ENCODE measurements around the gene TTC21A. TPM values are rescaled to one million over a fixed set of nuclear protein-coding genes. Genes with fewer than 3 reads are reported as not detected.

TTC21A gene
- total and polyA plus RNA-seq, 2 experiments from 2014 or later = 1.8 to 2.0 TPM

DNA sequence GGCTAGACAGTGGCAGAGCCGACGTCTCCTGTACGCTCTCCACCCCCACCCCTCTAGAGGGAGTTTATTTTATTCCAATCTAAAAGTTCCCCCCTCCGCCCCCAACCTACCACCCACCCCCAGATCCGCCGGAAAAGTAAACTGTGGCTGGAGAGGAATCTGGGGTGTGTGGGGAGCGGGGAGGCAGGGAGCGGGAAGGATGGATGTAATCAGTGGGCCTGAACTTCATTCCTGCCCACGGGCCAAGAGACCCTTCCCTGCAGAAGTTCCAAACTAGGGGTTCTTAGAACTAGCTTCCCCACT lies 46.4 kb downstream of the TTC21A start:
- ATAC-seq (no peak), DNase-seq (ENCODE audit: low spot score) (no peak)
- H3K27me3 Mint-ChIP-seq (ENCODE audit: insufficient read depth, low read depth, poor library complexity) = peaks cover 23% of the 10 kb centered on the region
- Histone ChIP-seq H3K36me3 (ENCODE audit: insufficient read depth) (no peaks in the 10 kb centered on the region), H3K4me1 (ENCODE audit: insufficient read depth) (peaks cover 41% of the 10 kb centered on the region), H3K4me2 (peak overlapping the region; percentile 99), H4K20me1 (replicated peaks; ENCODE audit: insufficient read depth) (no peaks in the 10 kb centered on the region; the same call in 1 of the 2 replicates), H3K27ac (ENCODE audit: low read depth) (peak overlapping the region; percentile 94), H3K4me3 (peak overlapping the region; percentile 87), H3K9me2 (ENCODE audit: insufficient read depth) (no peaks in the 10 kb centered on the region), H3K79me2 (replicated peaks; ENCODE audit: insufficient read depth) (peaks cover 23% of the 10 kb centered on the region), H3K27me3 (ENCODE audit: insufficient read depth) (no peaks in the 10 kb centered on the region), H2AFZ (peak overlapping the region; percentile 78; the same call in 1 of the 2 replicates), H3F3A (replicated peaks; ENCODE audit: low read depth) (peaks cover 11% of the 10 kb centered on the region)
- H3K9me3 Mint-ChIP-seq = no peaks in the 10 kb centered on the region; the same call in 2 of the 3 replicates
- H3K27ac Mint-ChIP-seq = peak overlapping the region; percentile 97; the same call in 1 of the 2 replicates
- peaks cover 62% of the 10 kb centered on the region for H3K4me1 Mint-ChIP-seq
- peak overlapping the region; percentile 91 for H3K4me3 Mint-ChIP-seq
- TF ChIP-seq EZH2 (IDR thresholded peaks at IDR 0.05; ENCODE audit: low read depth, unreplicated experiment) = no peak
- TF ChIP-seq NANOG (IDR thresholded peaks at IDR 0.05; ENCODE audit: borderline replicate concordance) = no peak
- no peak for TF ChIP-seq CREB1 (CRISPR knock-in tag; IDR thresholded peaks at IDR 0.05; ENCODE audit: low read depth)
- no peak for TF ChIP-seq STAT1 (IDR thresholded peaks at IDR 0.05; ENCODE audit: unreplicated experiment)
- no peak for TF ChIP-seq ZNF462 (CRISPR knock-in tag; IDR thresholded peaks at IDR 0.05)
- no peaks in the 10 kb centered on the region for H3K36me3 Mint-ChIP-seq (ENCODE audit: low read depth)

DNA sequence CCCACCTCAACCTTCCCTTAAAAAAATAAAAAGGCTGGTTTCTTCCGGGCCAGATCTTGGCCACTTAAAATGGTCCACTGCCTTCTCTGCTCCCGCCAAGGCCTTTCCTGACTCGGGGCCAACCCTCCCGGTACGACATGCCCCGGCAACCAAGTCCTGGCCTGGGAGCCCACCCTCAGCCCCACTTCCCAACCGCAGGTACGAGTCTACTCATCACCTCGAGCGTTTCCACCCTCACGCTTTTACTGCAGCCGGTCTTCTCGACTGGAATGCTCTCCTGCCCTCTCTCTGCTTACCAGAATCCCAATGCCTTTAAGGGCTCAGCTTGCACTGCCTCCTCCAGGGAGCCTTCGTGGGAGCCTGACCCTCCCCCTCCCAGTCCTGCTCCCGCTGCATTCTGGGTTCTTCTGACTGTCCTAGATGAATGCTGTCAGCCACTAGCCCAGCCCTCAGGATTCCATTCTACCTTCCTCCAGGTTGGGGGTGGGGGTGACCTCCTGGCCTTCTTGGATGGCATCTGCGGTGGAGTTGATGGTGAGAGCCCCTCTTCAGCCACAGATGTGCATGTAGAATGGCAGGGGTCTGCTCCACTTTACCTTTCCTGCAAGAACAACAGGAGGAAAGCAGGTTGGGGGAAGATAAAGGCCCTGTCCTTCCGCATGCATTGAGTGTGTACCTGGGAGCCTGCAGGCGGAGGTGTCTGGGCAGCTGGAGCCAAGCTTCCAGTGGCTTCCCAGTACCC lies 47.0 kb downstream of the TTC21A start:
- Mint-ChIP-seq H3K9me3 (no peaks in the 10 kb centered on the region; the same call in 2 of the 3 replicates), H3K36me3 (ENCODE audit: low read depth) (no peaks in the 10 kb centered on the region), H3K27me3 (ENCODE audit: insufficient read depth, low read depth, poor library complexity) (peaks cover 23% of the 10 kb centered on the region), H3K27ac (peak overlapping the region; percentile 97), H3K4me3 (peak overlapping the region; percentile 91), H3K4me1 (peaks cover 62% of the 10 kb centered on the region)
- Histone ChIP-seq H3K9me2 (ENCODE audit: insufficient read depth) (no peaks in the 10 kb centered on the region), H3K27me3 (ENCODE audit: insufficient read depth) (no peaks in the 10 kb centered on the region), H4K20me1 (replicated peaks; ENCODE audit: insufficient read depth) (no peaks in the 10 kb centered on the region; the same call in 1 of the 2 replicates), H3K4me1 (ENCODE audit: insufficient read depth) (peaks cover 41% of the 10 kb centered on the region), H3K27ac (ENCODE audit: low read depth) (peak overlapping the region; percentile 94), H3K79me2 (replicated peaks; ENCODE audit: insufficient read depth) (peaks cover 18% of the 10 kb centered on the region), H2AFZ (peak overlapping the region; percentile 78), H3F3A (replicated peaks; ENCODE audit: low read depth) (peaks cover 11% of the 10 kb centered on the region), H3K4me2 (peak overlapping the region; percentile 99), H3K4me3 (peak overlapping the region; percentile 87), H3K36me3 (ENCODE audit: insufficient read depth) (no peaks in the 10 kb centered on the region)
- ATAC-seq (peak; percentile 59), DNase-seq (ENCODE audit: low spot score) (peak; percentile 97)
- TF ChIP-seq CREB1 (CRISPR knock-in tag; IDR thresholded peaks at IDR 0.05; ENCODE audit: low read depth) (peak; percentile 59), EZH2phosphoT487 (IDR thresholded peaks at IDR 0.05; ENCODE audit: unreplicated experiment) (no peak), STAT1 (IDR thresholded peaks at IDR 0.05; ENCODE audit: unreplicated experiment) (no peak), JUNB (IDR thresholded peaks at IDR 0.05; ENCODE audit: unreplicated experiment) (no peak), NANOG (IDR thresholded peaks at IDR 0.05; ENCODE audit: borderline replicate concordance) (no peak), EZH2 (IDR thresholded peaks at IDR 0.05; ENCODE audit: low read depth, unreplicated experiment) (no peak)
- TF ChIP-seq, protein P1, sequence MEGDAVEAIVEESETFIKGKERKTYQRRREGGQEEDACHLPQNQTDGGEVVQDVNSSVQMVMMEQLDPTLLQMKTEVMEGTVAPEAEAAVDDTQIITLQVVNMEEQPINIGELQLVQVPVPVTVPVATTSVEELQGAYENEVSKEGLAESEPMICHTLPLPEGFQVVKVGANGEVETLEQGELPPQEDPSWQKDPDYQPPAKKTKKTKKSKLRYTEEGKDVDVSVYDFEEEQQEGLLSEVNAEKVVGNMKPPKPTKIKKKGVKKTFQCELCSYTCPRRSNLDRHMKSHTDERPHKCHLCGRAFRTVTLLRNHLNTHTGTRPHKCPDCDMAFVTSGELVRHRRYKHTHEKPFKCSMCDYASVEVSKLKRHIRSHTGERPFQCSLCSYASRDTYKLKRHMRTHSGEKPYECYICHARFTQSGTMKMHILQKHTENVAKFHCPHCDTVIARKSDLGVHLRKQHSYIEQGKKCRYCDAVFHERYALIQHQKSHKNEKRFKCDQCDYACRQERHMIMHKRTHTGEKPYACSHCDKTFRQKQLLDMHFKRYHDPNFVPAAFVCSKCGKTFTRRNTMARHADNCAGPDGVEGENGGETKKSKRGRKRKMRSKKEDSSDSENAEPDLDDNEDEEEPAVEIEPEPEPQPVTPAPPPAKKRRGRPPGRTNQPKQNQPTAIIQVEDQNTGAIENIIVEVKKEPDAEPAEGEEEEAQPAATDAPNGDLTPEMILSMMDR (conservative IDR thresholded peaks at IDR 0.05; ENCODE audit: low read depth in 2 of 2) = 0 out of 4 replicates have a peak, but pooled peaks of 1 of the 2 experiments have one; percentile 12
- TF ChIP-seq, protein P2, sequence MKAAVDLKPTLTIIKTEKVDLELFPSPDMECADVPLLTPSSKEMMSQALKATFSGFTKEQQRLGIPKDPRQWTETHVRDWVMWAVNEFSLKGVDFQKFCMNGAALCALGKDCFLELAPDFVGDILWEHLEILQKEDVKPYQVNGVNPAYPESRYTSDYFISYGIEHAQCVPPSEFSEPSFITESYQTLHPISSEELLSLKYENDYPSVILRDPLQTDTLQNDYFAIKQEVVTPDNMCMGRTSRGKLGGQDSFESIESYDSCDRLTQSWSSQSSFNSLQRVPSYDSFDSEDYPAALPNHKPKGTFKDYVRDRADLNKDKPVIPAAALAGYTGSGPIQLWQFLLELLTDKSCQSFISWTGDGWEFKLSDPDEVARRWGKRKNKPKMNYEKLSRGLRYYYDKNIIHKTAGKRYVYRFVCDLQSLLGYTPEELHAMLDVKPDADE (IDR thresholded peaks at IDR 0.05) = no peak

All from GM23338 (cell line).